A375 (cell line): Measurements from ENCODE around the gene ADM2. TPM values are rescaled to one million over a fixed set of nuclear protein-coding genes. Genes with fewer than 3 reads are reported as not detected.

Experiments
- total RNA-seq: library from RNA; depleted of rRNA; stranded (reverse); fragments of >200 nt; shearing (Covaris generic); gene quantifications from 2 replicates; pipeline ENCODE4 v1.2.3, GENCODE V29; 2014; rRNA removed

Gene ADM2, protein sequence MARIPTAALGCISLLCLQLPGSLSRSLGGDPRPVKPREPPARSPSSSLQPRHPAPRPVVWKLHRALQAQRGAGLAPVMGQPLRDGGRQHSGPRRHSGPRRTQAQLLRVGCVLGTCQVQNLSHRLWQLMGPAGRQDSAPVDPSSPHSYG
- total RNA-seq = 6.3 and 7.4 TPM in 2 replicates

DNA sequence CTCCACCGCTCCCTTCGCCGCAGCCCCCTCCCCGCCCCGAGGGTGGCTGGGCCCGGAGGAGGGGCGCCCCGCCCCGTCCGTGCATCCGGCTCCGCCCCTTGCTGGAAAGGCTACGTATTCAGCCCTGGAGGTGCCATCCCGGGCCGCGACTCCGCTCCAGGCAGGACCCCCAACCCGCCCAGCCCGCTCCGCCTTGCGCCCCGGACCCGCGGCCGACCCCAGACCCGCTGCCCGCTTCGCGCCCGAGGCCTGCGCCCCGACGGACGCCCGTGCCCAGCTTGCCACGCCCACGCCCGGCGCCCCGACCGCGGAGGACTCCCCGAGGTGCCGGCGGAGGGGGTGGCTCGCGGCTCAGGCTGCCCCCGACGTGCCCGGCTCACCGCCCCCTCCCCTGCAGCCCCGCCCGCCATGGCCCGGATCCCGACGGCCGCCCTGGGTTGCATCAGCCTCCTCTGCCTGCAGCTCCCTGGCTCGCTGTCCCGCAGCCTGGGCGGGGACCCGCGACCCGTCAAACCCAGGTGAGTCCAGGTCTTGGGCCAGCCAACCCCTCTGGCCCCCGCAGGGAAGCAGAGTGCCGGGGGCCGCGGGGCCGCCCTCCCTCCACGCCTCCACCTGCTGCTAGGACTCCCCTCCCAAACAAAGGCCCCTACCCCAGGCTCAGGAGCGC lies at the start of gene ADM2:
Gene ADM2, plus strand, starts transcription at position 104 of the 667 bp plus-strand sequence. Its CDS starts 305 bp downstream, at position 409.

GRCh38 chr22:50474710-50475651 lies 6.4 kb upstream of the ADM2 start, which contains the start of gene SBF1:
Gene SBF1 (minus strand): TSS chr22:50475035. CDS start chr22:50474840, 195 bp downstream.

DNA sequence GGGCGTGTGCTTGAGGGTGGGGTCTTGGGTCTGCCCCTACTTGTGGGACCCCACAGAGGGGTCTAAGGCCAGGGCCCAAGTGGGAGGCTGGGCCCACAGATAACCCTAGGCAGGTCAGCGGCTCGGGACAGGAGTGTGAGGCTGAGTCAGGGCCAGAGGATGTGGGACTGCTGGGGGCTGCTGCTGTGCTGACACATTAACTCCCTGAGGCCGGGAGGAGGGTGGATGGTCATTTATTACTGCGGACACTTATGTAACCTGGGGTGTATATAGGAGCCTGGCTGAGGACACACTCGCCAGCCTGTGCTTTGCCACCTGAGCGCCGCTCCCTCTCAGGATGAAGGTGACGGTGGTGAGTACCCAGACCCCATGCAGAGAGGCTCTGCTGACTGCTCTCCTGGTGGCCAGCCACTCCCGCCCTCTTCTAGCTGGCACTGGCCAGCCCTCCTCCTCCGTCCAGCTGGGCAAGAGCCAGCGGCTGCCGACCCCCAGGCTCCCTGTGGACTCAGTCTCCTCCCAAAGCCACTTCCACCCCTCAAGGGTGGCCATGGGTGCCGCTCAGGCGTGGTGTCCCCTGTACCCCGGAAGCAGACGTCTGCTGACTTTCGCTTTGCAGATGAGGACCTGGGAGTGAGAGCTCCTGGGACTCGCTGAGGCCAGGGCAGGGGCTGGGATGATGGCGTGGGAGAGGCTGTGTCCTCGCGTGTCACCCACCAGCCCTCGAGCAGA lies 5.4 kb downstream of the ADM2 start, which contains the start of gene MIOX:
Gene MIOX, plus strand, starts transcription at position 299 of the 729 bp plus-strand sequence. Its CDS starts 39 bp downstream, at position 338.

GRCh38 chr22:50507421-50507990 lies 26.2 kb downstream of the ADM2 start, which contains the start of gene LMF2:
Gene LMF2 (minus strand): TSS chr22:50507702. CDS start chr22:50507675, 27 bp downstream.

DNA sequence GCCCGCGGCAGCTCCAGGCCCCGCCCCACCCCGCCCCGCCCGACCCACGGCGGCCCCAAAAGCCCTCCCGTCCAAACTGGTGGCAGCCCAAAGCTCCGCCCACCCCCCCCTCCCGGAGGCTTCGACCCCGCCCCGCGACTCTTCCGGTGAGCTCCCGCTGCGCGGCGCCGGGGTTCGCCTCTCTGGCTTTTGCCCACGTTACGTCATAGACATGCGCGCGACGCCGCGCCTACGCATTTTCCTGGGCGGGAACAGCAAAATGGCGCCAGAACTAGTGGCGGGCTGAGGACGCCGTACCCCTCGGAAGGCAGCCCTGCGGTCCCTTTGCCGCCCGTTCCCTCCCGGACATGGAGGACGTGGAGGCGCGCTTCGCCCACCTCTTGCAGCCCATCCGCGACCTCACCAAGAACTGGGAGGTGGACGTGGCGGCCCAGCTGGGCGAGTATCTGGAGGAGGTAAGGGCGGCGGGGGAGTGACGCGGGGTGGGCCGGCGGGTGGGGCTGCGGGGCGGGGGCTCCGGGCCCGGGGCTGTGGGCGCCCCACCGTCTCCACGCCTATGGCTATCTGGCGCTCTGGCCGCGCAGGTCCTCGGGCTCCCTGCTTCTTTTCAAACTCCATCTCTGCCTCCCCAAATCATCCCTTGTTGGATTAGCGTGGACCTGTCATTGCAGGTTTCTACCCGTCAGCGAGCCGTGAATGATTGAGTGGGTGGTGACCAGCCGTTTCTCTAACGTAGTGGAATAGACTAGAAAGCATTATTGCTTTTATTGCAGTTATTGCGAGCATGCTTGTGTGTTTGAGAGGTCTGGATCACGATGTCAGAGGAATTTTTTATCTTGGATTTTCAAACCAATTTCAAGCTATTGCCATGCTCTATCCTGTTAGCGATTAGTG lies 26.9 kb downstream of the ADM2 start, which contains the start of gene NCAPH2:
Gene NCAPH2, plus strand, starts transcription at position 234 of the 894 bp plus-strand sequence. Its CDS starts 114 bp downstream, at position 348.

DNA sequence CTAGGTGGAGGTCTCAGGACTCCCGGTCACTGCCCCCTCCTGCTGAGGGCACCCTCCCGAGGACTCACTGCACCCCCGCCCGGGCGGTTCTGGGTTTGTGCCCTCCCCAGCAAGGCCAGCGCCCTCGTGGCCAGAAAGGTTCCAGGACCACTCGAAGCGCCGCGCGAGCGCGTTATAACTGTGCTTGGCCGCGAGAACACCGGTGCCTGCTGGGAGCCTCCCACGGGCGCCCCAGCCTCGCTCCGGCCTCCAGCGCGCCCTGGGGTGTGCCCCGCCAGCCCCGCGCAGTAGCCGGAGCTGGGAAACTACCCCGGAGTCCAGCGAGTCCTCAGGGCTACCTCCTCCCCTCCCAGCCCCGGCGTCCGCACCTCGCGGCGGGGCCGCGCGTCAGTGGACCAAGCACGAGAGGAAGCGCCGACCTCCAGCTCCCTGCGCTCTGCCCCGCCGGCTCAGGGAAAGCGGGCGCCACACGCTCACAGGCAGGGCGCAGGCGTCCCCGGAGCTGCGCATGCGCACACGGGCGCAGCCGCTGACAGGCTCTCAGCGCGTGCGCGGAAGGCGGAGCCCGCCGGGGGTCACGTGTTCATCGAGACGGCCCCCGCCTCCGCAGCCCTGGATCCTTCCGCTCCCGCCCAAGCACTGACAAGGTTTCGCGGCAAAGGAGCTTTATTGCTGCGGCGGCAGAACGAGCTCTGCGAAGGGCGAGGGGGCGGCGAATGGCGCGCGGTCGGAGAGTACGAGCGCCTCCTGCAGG lies 43.9 kb downstream of the ADM2 start, which contains the start of gene SCO2:
Gene SCO2, minus strand, starts transcription at position 495 of the 754 bp plus-strand sequence. CDS start 1,187 bp downstream, outside the sequence.

GRCh38 chr22:50529897-50530579 lies 48.7 kb downstream of the ADM2 start, which contains the start of gene TYMP:
Gene TYMP (minus strand): TSS chr22:50530012. CDS start chr22:50529709, 303 bp downstream.

Other genes starting within 250 kb of the ADM2 start
- gene TUBGCP6, start 236.5 kb upstream of the ADM2 start, total RNA-seq = 21.3 and 21.4 TPM in 2 replicates
- 24.9 and 29.3 TPM in 2 replicates for gene HDAC10, start 230.3 kb upstream of the ADM2 start, total RNA-seq
- 26.4 and 33.2 TPM in 2 replicates for gene MAPK12, start 219.9 kb upstream of the ADM2 start, total RNA-seq
- 6.8 and 7.5 TPM in 2 replicates for gene MAPK11, start 211.2 kb upstream of the ADM2 start, total RNA-seq
- 43.0 and 45.2 TPM in 2 replicates for gene PLXNB2, start 173.9 kb upstream of the ADM2 start, total RNA-seq
- 0.72 and 0.98 TPM in 2 replicates for gene DENND6B, start 154.5 kb upstream of the ADM2 start, total RNA-seq
- gene PPP6R2, start 138.2 kb upstream of the ADM2 start, total RNA-seq = 34.7 and 35.6 TPM in 2 replicates
- 51.5 and 55.0 TPM in 2 replicates for gene SBF1, start 6.5 kb upstream of the ADM2 start, total RNA-seq
- 0.34 TPM in 1 of 2 replicates, not detected in the other for gene MIOX, start 5.3 kb downstream of the ADM2 start, total RNA-seq
- 21.6 and 26.6 TPM in 2 replicates for gene LMF2, start 26.2 kb downstream of the ADM2 start, total RNA-seq
- gene NCAPH2, start 26.7 kb downstream of the ADM2 start, total RNA-seq = 64.5 and 68.5 TPM in 2 replicates
- 3.2 and 7.3 TPM in 2 replicates for gene SCO2, start 44.1 kb downstream of the ADM2 start, total RNA-seq
- gene TYMP, start 48.5 kb downstream of the ADM2 start, total RNA-seq = 1.1 and 1.5 TPM in 2 replicates
- gene KLHDC7B, start 64.4 kb downstream of the ADM2 start, total RNA-seq = 0.34 TPM in 1 of 2 replicates, not detected in the other
- gene SYCE3, start 81.4 kb downstream of the ADM2 start, total RNA-seq = not detected in 2 replicates
- 8.2 and 18.8 TPM in 2 replicates for gene CPT1B, start 96.9 kb downstream of the ADM2 start, total RNA-seq
- gene CHKB, start 101.3 kb downstream of the ADM2 start, total RNA-seq = 19.5 and 20.7 TPM in 2 replicates
- 0.03 and 0.04 TPM in 2 replicates for gene MAPK8IP2, start 119.2 kb downstream of the ADM2 start, total RNA-seq
- 7.7 and 8.0 TPM in 2 replicates for gene ARSA, start 146.6 kb downstream of the ADM2 start, total RNA-seq
- gene SHANK3, start 191.3 kb downstream of the ADM2 start, total RNA-seq = 0.29 and 0.30 TPM in 2 replicates